Left lung (tissue), 10 donors: ENCODE measurements around the gene HIP1. TPM values are rescaled to one million over a fixed set of nuclear protein-coding genes. Genes with fewer than 3 reads are reported as not detected.
"Not testable (repeated sequence)": the region's sequence is repeated elsewhere in the genome, so short reads cannot be mapped to it uniquely, and the experiment has no call there.

Experiments
- ATAC-seq: fragments of 200-7000 bp; cut with Tn5 transposase; one replicate; pipeline ENCODE4 v1.9.1; 2020; ENCODE audit warnings: moderate library complexity
- DNase-seq, 4 donors: peaks; one replicate each; pipeline ENCODE4 v3.0.0-alpha.2; 2013 to 2020
- H3K27ac ChIP-seq, 2 donors: fragments of 200-600 bp; sonication (generic) in 1 of 2; one replicate each; pipeline versions ENCODE4 v1.5.0 to v1.8.0; 2020 to 2021
- H3K27me3 ChIP-seq, 2 donors: fragments of 200-600 bp; sonication (generic) in 1 of 2; one replicate each; pipeline versions ENCODE4 v1.5.0 to v1.8.0; 2020 to 2021
- H3K36me3 ChIP-seq, 2 donors: fragments of 200-600 bp; sonication (generic) in 1 of 2; one replicate each; pipeline versions ENCODE4 v1.5.0 to v1.8.0; 2020 to 2021
- H3K4me1 ChIP-seq, 2 donors: fragments of 200-600 bp; one replicate each; pipeline ENCODE4 v1.8.0; 2021
- H3K4me3 ChIP-seq, 2 donors: fragments of 200-600 bp; sonication (generic) in 1 of 2; one replicate each; pipeline versions ENCODE4 v1.5.0 to v1.8.0; 2020 to 2021; ENCODE audit warnings: mild to moderate bottlenecking in 1 of 2
- H3K9me3 ChIP-seq, 2 donors: fragments of 200-600 bp; sonication (generic) in 1 of 2; one replicate each; pipeline versions ENCODE4 v1.5.0 to v1.8.0; 2020 to 2021
- CTCF ChIP-seq, 2 donors: fragments of 200-600 bp; sonication (generic) in 1 of 2; IDR thresholded peaks; one replicate each; pipeline versions ENCODE4 v1.5.0 to v1.8.0; 2021; ENCODE audit warnings: antibody characterized with exemption in 2 of 2
- intact Hi-C, 2 donors: fragments of 100-400 bp; cut with DNase I; formaldehyde crosslinking; loops; one replicate each; pipeline versions ENCODE4 v1.11.2 to v1.14.2; 2022
- polyA plus RNA-seq, 6 donors: library from polyadenylated mRNA; unstranded; fragments of 120-200 nt; gene quantifications; one replicate each; pipeline ENCODE4 v1.2.1, GENCODE V29; 2013; ENCODE audit not compliant: insufficient read length in 6 of 6
- total RNA-seq, 2 donors: library from RNA; stranded (reverse); fragmentation: NEBNext Ultra II Directional; extraction: Animal tissue kit (Norgen Biotek cat#: 25700); gene quantifications; one replicate each; pipeline ENCODE4 v1.2.1, GENCODE V29; 2021
- donor health status: DM: no; HTN: yes; CAD: no.
- donor health status: DM: no; HTN: no; CAD: no.

HIP1 gene
- total and polyA plus RNA-seq, 8 donors: 41.9 to 84.2 (median 46.0) TPM

- Histone ChIP-seq H3K9me3 (peaks cover 0 to 4% of the 10 kb centered on the region in 2 donors), H3K36me3 (no peaks in the 10 kb centered on the region), H3K4me1 (peaks cover 5 to 33% of the 10 kb centered on the region in 2 donors), H3K27me3 (no peaks in the 10 kb centered on the region), H3K27ac (peak overlapping the region; percentile 53 to 88), H3K4me3 (peak overlapping the region; percentile 83)
- no peak for TF ChIP-seq CTCF (IDR thresholded peaks at IDR 0.05)
- intact Hi-C loops: no loop called here
- ATAC-seq (peak; percentile 3), DNase-seq (no peak)
Measured at GRCh38 chr7:75639886-75640190, 98.9 kb downstream of the HIP1 start.

GRCh38 chr7:75639071-75639885 is 99.5 kb downstream of the HIP1 start:
- peaks cover 0 to 4% of the 10 kb centered on the region in 2 donors for H3K9me3 ChIP-seq
- intact Hi-C loops: no loop called here
- no peaks in the 10 kb centered on the region for H3K27me3 ChIP-seq
- DNase-seq (peak in 3 of 4 donors; percentile 43 to 88 (median 55)), ATAC-seq (peak; percentile 57)
- H3K4me1 ChIP-seq: peaks cover 5 to 37% of the 10 kb centered on the region in 2 donors
- H3K36me3 ChIP-seq: no peaks in the 10 kb centered on the region
- TF ChIP-seq CTCF (IDR thresholded peaks at IDR 0.05): no peak
- H3K27ac ChIP-seq: peak overlapping the region; percentile 79 to 88
- H3K4me3 ChIP-seq: peak overlapping the region; percentile 83

- Histone ChIP-seq H3K9me3 (peaks cover 0 to 4% of the 10 kb centered on the region in 2 donors), H3K27ac (peak overlapping the region; percentile 79 to 88), H3K27me3 (no peaks in the 10 kb centered on the region), H3K4me3 (peak overlapping the region; percentile 83), H3K4me1 (peaks cover 5 to 37% of the 10 kb centered on the region in 2 donors), H3K36me3 (no peaks in the 10 kb centered on the region)
- ATAC-seq: peak; percentile 67
- TF ChIP-seq CTCF (IDR thresholded peaks at IDR 0.05): no peak
- intact Hi-C loops: no loop called here
- DNase-seq: peak in 3 of 4 donors; percentile 37 to 88 (median 44)
Measured at GRCh38 chr7:75638594-75639070, 100.1 kb downstream of the HIP1 start.

GRCh38 chr7:75637854-75638593 is 100.7 kb downstream of the HIP1 start:
- intact Hi-C loops: no loop called here
- Histone ChIP-seq H3K36me3 (no peaks in the 10 kb centered on the region), H3K9me3 (peaks cover 0 to under 1% of the 10 kb centered on the region in 2 donors), H3K27ac (peak overlapping the region; percentile 79 to 88), H3K4me1 (peaks cover 5 to 37% of the 10 kb centered on the region in 2 donors), H3K27me3 (no peaks in the 10 kb centered on the region), H3K4me3 (peak overlapping the region; percentile 83)
- ATAC-seq (peak; percentile 15), DNase-seq (no peak)
- TF ChIP-seq CTCF (IDR thresholded peaks at IDR 0.05): no peak

GRCh38 chr7:75635036-75635435 is 103.7 kb downstream of the HIP1 start:
- H3K4me3 ChIP-seq: no peak overlapping the region
- no peaks in the 10 kb centered on the region for H3K36me3 ChIP-seq
- ATAC-seq (no peak), DNase-seq (no peak)
- no peaks in the 10 kb centered on the region for H3K27me3 ChIP-seq
- H3K9me3 ChIP-seq: no peaks in the 10 kb centered on the region
- no peak overlapping the region for H3K27ac ChIP-seq
- intact Hi-C loops: no loop called here
- H3K4me1 ChIP-seq: peaks cover 5 to 53% of the 10 kb centered on the region in 2 donors
- no peak for TF ChIP-seq CTCF (IDR thresholded peaks at IDR 0.05)

- intact Hi-C loops: not testable (repeated sequence)
Measured at GRCh38 chr7:75632587-75632986, 106.2 kb downstream of the HIP1 start.

More at GRCh38 chr7:75632587-75632986, 106.2 kb downstream of the HIP1 start:
- H3K27me3 ChIP-seq, H3K9me3 ChIP-seq, H3K4me3 ChIP-seq, H3K27ac ChIP-seq, H3K36me3 ChIP-seq, DNase-seq, ATAC-seq: not testable (repeated sequence)
- peaks cover 0 to 45% of the 10 kb centered on the region in 2 donors for H3K4me1 ChIP-seq
